NCI-H2227 (cell line): ENCODE data around the gene ZNF24.
A peak's percentile ranks its signal among the peaks of the same experiment; 100 is the strongest.

ENCODE experiments used
- DNase-seq: peaks from one replicate; lab custom pipeline; 2025; ENCODE audit not compliant: unreplicated experiment; lab: John Stamatoyannopoulos, UW

ZNF24 gene

GRCh38 chr18:35303610-35304009 is 40.6 kb downstream of the ZNF24 start:
- DNase-seq = no peak

GRCh38 chr18:35296060-35296459 is 48.2 kb downstream of the ZNF24 start:
- DNase-seq = no peak

- no peak for DNase-seq
These were observed 53.1 kb downstream of the ZNF24 start for GRCh38 chr18:35291166-35291565.

GRCh38 chr18:35290094-35290735 is 54.0 kb downstream of the ZNF24 start, which contains the start of gene ZSCAN30:
ZSCAN30 (minus strand) TSS chr18:35290229; CDS start chr18:35264352, 25,877 bp downstream.
- DNase-seq = peak; percentile 97

GRCh38 chr18:35289727-35290093 is 54.5 kb downstream of the ZNF24 start:
- peak; percentile 47 for DNase-seq

GRCh38 chr18:35289293-35289692 is 54.9 kb downstream of the ZNF24 start:
- no peak for DNase-seq

GRCh38 chr18:35284841-35285240 is 59.4 kb downstream of the ZNF24 start:
- no peak for DNase-seq

GRCh38 chr18:35283923-35284794 is 60.1 kb downstream of the ZNF24 start:
- DNase-seq = no peak

- DNase-seq = no peak
These were observed 61.9 kb downstream of the ZNF24 start for GRCh38 chr18:35282353-35282752.
